HepG2 (cell line): ENCODE measurements around the gene RANBP3. TPM values are rescaled to one million over a fixed set of nuclear protein-coding genes. Genes with fewer than 3 reads are reported as not detected.
A peak's percentile ranks its signal among the peaks of the same experiment; 100 is the strongest.

Experiments
- CBFB ChIP-seq: sonication (generic); formaldehyde crosslinking; IDR thresholded peaks from 2 replicates; pipeline ENCODE4 v1.4.0; 2020; ENCODE audit warnings: missing genetic modification reagents
- DNMT1 ChIP-seq: sonication (generic); formaldehyde crosslinking; IDR thresholded peaks from 2 replicates; pipeline ENCODE4 v1.5.1; 2020; ENCODE audit warnings: mild to moderate bottlenecking, missing genetic modification reagents
- LCORL ChIP-seq, 2 experiments: fragments of 450-650 bp in 1 of 2; sonication (generic) in 1 of 2; formaldehyde crosslinking in 1 of 2; IDR thresholded peaks; 2 replicates each; pipeline versions ENCODE4 v1.5.0 to v1.6.1; 2017 to 2020; ENCODE audit warnings: antibody characterized with exemption in 1 of 2, missing genetic modification reagents in 1 of 2
- TEAD3 ChIP-seq: optimal IDR thresholded peaks from 2 replicates; pipeline ENCODE3; 2016; ENCODE audit warnings: borderline replicate concordance
- ZFX ChIP-seq: sonication (generic); formaldehyde crosslinking; IDR thresholded peaks from 2 replicates; pipeline ENCODE4 v1.4.0; 2020; ENCODE audit warnings: mild to moderate bottlenecking, low read depth, missing genetic modification reagents, moderate library complexity
- ZMYM4 ChIP-seq: sonication (generic); formaldehyde crosslinking; IDR thresholded peaks from 2 replicates; pipeline ENCODE4 v1.8.1; 2023; ENCODE audit warnings: mild to moderate bottlenecking, missing genetic modification reagents
- ZNF263 ChIP-seq: sonication (generic); formaldehyde crosslinking; IDR thresholded peaks from 2 replicates; pipeline ENCODE4 v1.4.0; 2020; ENCODE audit warnings: missing genetic modification reagents
- ZNF816 ChIP-seq: sonication (generic); formaldehyde crosslinking; IDR thresholded peaks from 2 replicates; pipeline ENCODE4 v1.8.0; 2022; ENCODE audit warnings: missing genetic modification reagents, mild to moderate bottlenecking, borderline replicate concordance
- polyA plus RNA-seq, 8 experiments: library from polyadenylated mRNA; depleted of rRNA in 3 of 8; stranded (reverse) in 7 of 8; unstranded in 1 of 8; fragments of >200 nt; fragmentation: Illumina TruSeq in 4 of 8; extraction: Trizol in 4 of 8; gene quantifications; 2 replicates each; pipeline versions ENCODE4 v1.2.1 to v1.2.3, GENCODE V29; 2011 to 2016; ENCODE audit warnings: low read depth in 4 of 8, missing spikeins in 1 of 8, mixed read lengths in 1 of 8; ENCODE audit not compliant: insufficient read depth in 1 of 8
- total RNA-seq, 5 experiments: library from RNA; depleted of rRNA; stranded (reverse); fragments of >200 nt; fragmentation: Illumina TruSeq; extraction: Trizol; gene quantifications; 2 replicates each; pipeline ENCODE4 v1.2.3, GENCODE V29; 2016; ENCODE audit warnings: low read depth in 1 of 5
- TF ChIP-seq, protein P1 (sequence below): sonication (generic); formaldehyde crosslinking; IDR thresholded peaks from 2 replicates; pipeline ENCODE4 v1.4.0; 2020; ENCODE audit warnings: missing genetic modification reagents, mild to moderate bottlenecking, borderline replicate concordance
- TF ChIP-seq, protein P2 (sequence below): sonication (generic); formaldehyde crosslinking; IDR thresholded peaks from 2 replicates; pipeline ENCODE4 v1.4.0; 2020; ENCODE audit warnings: missing genetic modification reagents

The RANBP3 gene
- total and polyA plus RNA-seq, 2 of the 13 experiments (the other 11 are each of a cell fraction or from before 2014, with no cell fraction given), result 39.5 to 149 TPM

DNA sequence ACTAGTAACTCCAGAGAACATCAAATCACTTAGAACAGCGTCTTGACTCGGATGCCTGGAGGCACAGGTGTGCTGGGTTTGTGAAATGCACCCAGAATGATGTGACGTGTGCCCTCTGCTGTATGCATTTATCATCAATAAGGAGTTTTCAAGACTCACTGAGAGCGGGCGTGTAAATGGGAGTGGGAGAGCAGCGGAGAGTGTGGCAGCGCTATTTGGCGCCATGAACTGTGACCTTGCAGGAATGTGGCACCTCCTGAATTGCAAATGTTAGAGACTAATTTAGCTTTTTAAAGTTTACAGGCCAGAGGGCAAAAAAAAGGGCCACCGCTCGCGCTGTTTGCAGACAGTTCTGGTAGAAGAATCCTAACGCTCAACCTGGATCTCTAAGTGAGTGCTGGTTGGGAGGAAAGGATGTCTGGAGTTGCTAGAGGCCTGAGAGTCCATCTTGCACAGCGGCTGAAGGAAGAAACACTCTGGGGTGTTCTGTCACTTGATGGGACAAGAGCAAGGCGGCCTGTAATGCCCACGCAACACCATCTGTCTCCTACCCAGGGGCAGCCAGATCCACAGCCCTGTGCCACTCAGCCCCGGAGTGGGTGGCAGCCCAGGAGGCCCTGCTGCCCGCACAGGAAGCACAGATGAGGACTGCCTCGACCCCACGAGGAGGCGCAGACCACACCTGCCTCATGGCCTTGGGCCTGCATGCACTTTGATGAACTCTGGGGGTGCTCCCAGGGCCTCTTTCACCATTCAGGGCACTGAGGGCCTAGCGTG, 19.7 kb downstream of the RANBP3 start (continued):
- TF ChIP-seq, protein P1, sequence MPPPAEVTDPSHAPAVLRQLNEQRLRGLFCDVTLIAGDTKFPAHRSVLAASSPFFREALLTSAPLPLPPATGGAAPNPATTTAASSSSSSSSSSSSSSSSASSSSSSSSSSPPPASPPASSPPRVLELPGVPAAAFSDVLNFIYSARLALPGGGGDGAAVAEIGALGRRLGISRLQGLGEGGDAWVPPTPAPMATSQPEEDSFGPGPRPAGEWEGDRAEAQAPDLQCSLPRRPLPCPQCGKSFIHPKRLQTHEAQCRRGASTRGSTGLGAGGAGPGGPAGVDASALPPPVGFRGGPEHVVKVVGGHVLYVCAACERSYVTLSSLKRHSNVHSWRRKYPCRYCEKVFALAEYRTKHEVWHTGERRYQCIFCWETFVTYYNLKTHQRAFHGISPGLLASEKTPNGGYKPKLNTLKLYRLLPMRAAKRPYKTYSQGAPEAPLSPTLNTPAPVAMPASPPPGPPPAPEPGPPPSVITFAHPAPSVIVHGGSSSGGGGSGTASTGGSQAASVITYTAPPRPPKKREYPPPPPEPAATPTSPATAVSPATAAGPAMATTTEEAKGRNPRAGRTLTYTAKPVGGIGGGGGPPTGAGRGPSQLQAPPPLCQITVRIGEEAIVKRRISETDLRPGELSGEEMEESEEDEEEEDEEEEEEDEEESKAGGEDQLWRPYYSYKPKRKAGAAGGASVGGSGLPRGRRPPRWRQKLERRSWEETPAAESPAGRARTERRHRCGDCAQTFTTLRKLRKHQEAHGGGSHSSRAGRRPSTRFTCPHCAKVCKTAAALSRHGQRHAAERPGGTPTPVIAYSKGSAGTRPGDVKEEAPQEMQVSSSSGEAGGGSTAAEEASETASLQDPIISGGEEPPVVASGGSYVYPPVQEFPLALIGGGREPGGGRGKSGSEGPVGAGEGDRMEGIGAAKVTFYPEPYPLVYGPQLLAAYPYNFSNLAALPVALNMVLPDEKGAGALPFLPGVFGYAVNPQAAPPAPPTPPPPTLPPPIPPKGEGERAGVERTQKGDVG, result 0 out of 2 replicates have a peak, but pooled peaks have one; percentile 28
- TF ChIP-seq ZNF816 (CRISPR knock-in tag), result no peak
- TF ChIP-seq TEAD3 (CRISPR knock-in tag), result peak; percentile 39
- TF ChIP-seq ZMYM4 (CRISPR knock-in tag), result peak; percentile 25; the same call in 1 of the 2 replicates
- TF ChIP-seq, protein P2, sequence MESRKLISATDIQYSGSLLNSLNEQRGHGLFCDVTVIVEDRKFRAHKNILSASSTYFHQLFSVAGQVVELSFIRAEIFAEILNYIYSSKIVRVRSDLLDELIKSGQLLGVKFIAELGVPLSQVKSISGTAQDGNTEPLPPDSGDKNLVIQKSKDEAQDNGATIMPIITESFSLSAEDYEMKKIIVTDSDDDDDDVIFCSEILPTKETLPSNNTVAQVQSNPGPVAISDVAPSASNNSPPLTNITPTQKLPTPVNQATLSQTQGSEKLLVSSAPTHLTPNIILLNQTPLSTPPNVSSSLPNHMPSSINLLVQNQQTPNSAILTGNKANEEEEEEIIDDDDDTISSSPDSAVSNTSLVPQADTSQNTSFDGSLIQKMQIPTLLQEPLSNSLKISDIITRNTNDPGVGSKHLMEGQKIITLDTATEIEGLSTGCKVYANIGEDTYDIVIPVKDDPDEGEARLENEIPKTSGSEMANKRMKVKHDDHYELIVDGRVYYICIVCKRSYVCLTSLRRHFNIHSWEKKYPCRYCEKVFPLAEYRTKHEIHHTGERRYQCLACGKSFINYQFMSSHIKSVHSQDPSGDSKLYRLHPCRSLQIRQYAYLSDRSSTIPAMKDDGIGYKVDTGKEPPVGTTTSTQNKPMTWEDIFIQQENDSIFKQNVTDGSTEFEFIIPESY (CRISPR knock-in tag), result peak; percentile 98
- TF ChIP-seq ZFX (CRISPR knock-in tag), result peak; percentile 27; the same call in 1 of the 2 replicates
- TF ChIP-seq LCORL (IDR thresholded peaks at IDR 0.05), result no peak
- 0 out of 2 replicates have a peak, but pooled peaks have one; percentile 36 for TF ChIP-seq LCORL (CRISPR knock-in tag; IDR thresholded peaks at IDR 0.05)
- TF ChIP-seq CBFB, result no peak
- TF ChIP-seq DNMT1 (CRISPR knock-in tag), result 0 out of 2 replicates have a peak, but pooled peaks have one; percentile 12
- TF ChIP-seq ZNF263, result peak; percentile 69
